ENCODE data around the gene TMEM30A. TPM values are rescaled to one million over a fixed set of nuclear protein-coding genes. Genes with fewer than 3 reads are reported as not detected.
A peak's percentile ranks its signal among the peaks of the same experiment; 100 is the strongest.

The TMEM30A gene
- total RNA-seq, 2 donors from 2014 or later = 20.8 to 60.7 TPM

DNA sequence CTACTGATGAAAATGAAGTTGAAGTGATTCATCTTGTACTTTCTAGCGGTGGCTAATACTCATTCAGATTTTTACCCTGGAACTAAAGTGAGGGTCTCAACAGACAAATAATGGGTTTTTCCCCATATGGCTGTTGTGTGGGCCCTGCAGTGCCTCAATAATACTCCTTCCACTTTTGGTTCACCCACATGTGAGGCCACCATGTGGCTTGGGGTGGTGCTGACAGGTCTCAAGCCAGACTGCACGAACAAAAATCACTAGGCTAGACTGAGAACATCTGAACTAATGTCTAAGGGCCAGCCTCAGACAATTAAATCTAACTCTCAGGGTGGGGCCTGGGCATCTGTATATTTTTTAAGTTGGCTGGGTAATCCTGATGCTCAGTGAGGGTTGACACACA is 70.9 kb downstream of the TMEM30A start:
- Histone ChIP-seq H3K27me3 (peaks cover 0 to 5% of the 10 kb centered on the region in 2 donors), H3K4me3 (no peak overlapping the region), H3K36me3 (replicated peaks in 1 of 2; ENCODE audit: insufficient read depth in 1 of 2, low read depth in 2 of 2) (no peaks in the 10 kb centered on the region), H3K9me3 (no peaks in the 10 kb centered on the region), H3K4me1 (peaks cover 3% of the 10 kb centered on the region), H3K27ac (no peak overlapping the region)
- 81 to 83% methylated on average over 2 of the region's 2 CpGs for WGBS, 2 donors
- no peak for TF ChIP-seq POLR2A (IDR thresholded peaks at IDR 0.05)
- TF ChIP-seq CTCF (IDR thresholded peaks at IDR 0.05) = no peak
- no peak for DNase-seq
- no peak for ATAC-seq
- intact Hi-C loops (cut with DNase I) = loop anchor here (5.0 kb wide), 1 partner anchor 1471 kb away; no protein-coding TSS in a partner anchor

- no peak overlapping the region for H3K27ac ChIP-seq
- H3K4me3 ChIP-seq = no peak overlapping the region
- intact Hi-C loops (cut with DNase I) = loop anchor here (5.0 kb wide), 1 partner anchor 1471 kb away; no protein-coding TSS in a partner anchor
- DNase-seq = no peak
- no peak for TF ChIP-seq POLR2A (IDR thresholded peaks at IDR 0.05)
- TF ChIP-seq CTCF (IDR thresholded peaks at IDR 0.05) = no peak
- peaks cover 6% of the 10 kb centered on the region for H3K4me1 ChIP-seq
- WGBS, 2 donors = 18 to 20% methylated on average over 1 of the region's 1 CpG
- no peaks in the 10 kb centered on the region for H3K36me3 ChIP-seq (replicated peaks in 1 of 2; ENCODE audit: insufficient read depth in 1 of 2, low read depth in 2 of 2)
- ATAC-seq = no peak
- peaks cover 0 to 5% of the 10 kb centered on the region in 2 donors for H3K27me3 ChIP-seq
- H3K9me3 ChIP-seq = no peaks in the 10 kb centered on the region
Observed at GRCh38 chr6:75213112-75213511, 71.5 kb downstream of the TMEM30A start.

GRCh38 chr6:75211920-75212590 is 72.5 kb downstream of the TMEM30A start:
- Histone ChIP-seq H3K4me1 (peaks cover 13% of the 10 kb centered on the region), H3K36me3 (replicated peaks in 1 of 2; ENCODE audit: insufficient read depth in 1 of 2, low read depth in 2 of 2) (no peaks in the 10 kb centered on the region), H3K27ac (no peak overlapping the region), H3K9me3 (no peaks in the 10 kb centered on the region), H3K27me3 (peaks cover 0 to 13% of the 10 kb centered on the region in 2 donors), H3K4me3 (no peak overlapping the region)
- TF ChIP-seq CTCF (IDR thresholded peaks at IDR 0.05) (no peak), POLR2A (IDR thresholded peaks at IDR 0.05) (no peak)
- intact Hi-C loops (cut with DNase I) = loop anchor here (5.0 kb wide), 1 partner anchor 1470 kb away; no protein-coding TSS in a partner anchor
- DNase-seq (no peak), ATAC-seq (no peak)
- 15 to 16% methylated on average over 3 of the region's 3 CpGs for WGBS, 2 donors

GRCh38 chr6:75210885-75211739 is 73.5 kb downstream of the TMEM30A start:
- H3K36me3 ChIP-seq (replicated peaks in 1 of 2; ENCODE audit: insufficient read depth in 1 of 2, low read depth in 2 of 2) = no peaks in the 10 kb centered on the region
- 19 to 23% methylated on average over 10 of the region's 10 CpGs for WGBS, 2 donors
- no peak for ATAC-seq
- intact Hi-C loops (cut with DNase I) = loop anchor here (5.0 kb wide), 1 partner anchor 1469 kb away; no protein-coding TSS in a partner anchor
- H3K4me3 ChIP-seq = no peak overlapping the region
- no peaks in the 10 kb centered on the region for H3K9me3 ChIP-seq
- peaks cover 0 to 22% of the 10 kb centered on the region in 2 donors for H3K27me3 ChIP-seq
- TF ChIP-seq CTCF (IDR thresholded peaks at IDR 0.05) (peak; percentile 42 to 83 (median 72)), POLR2A (IDR thresholded peaks at IDR 0.05) (no peak)
- H3K4me1 ChIP-seq = peaks cover 22% of the 10 kb centered on the region
- peak; percentile 58 to 73 (median 66) for DNase-seq
- no peak overlapping the region for H3K27ac ChIP-seq

Data from body of pancreas (tissue), 4 donors.